ENCODE results near the gene MLANA.

Gene MLANA

DNA sequence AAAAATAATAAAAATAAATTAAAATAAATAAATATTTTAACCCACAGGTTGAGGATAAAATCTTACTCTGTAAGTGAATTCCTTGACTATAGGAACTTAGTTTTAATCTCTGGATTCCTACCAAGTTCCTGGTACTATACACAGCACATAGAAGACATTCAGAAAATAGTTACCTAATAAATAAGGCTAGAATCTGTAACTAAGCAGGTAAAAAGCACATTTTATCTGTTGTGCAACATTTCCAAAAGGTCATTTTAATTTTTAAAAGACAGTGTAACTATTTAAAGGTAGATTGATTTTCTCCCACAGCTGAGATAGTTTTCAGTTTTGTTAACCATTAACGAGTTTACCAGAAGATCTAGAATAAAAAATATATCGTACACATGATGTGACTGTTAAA, 47.8 kb downstream of the MLANA start:
- Histone ChIP-seq H3K4me3 (ENCODE audit: low read depth, low read length) (no peak overlapping the region), H3K36me3 (ENCODE audit: control insufficient read depth, insufficient read depth, low read length) (peaks cover 2% of the 10 kb centered on the region; the same call in 1 of the 2 replicates), H3K27ac (ENCODE audit: low read depth, low read length) (no peak overlapping the region)

DNA sequence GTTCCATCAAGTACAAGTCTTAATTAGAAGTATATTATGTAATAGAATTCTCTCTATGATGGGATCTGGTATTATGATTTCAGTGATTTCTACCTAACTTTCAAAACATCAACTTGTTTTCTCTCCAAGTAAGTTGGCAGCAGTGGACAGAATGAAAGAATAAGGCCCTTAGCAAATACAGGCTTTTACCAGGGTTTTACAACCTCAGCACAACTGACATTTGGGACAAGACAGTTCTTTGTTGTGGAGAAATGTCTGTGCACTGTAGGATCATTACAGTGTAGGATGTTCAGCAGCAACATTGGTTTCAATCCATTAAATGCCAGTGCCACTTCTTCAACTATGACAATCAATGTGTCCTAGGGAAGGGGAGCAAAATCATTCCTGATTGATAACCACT, 48.8 kb downstream of the MLANA start:
- H3K4me1 ChIP-seq (ENCODE audit: control insufficient read depth, insufficient read depth, low read length): peaks cover 13% of the 10 kb centered on the region; the same call in 1 of the 2 replicates
- no peaks in the 10 kb centered on the region for H3K27me3 ChIP-seq (ENCODE audit: control insufficient read depth, insufficient read depth, low read length)
- no peaks in the 10 kb centered on the region for H3K36me3 ChIP-seq (ENCODE audit: control insufficient read depth, insufficient read depth, low read length)
- H3K27ac ChIP-seq (ENCODE audit: low read depth, low read length): no peak overlapping the region
- no peak overlapping the region for H3K4me3 ChIP-seq (ENCODE audit: low read depth, low read length)
- H3K9ac ChIP-seq (ENCODE audit: low read depth, low read length): no peak overlapping the region
- H3K9me3 ChIP-seq (ENCODE audit: control insufficient read depth, insufficient read depth, low read length): no peaks in the 10 kb centered on the region

More for the DNA sequence above, 47.8 kb downstream of the MLANA start:
- no peak overlapping the region for H3K9ac ChIP-seq (ENCODE audit: low read depth, low read length)
- H3K27me3 ChIP-seq (ENCODE audit: control insufficient read depth, insufficient read depth, low read length): no peaks in the 10 kb centered on the region
- no peaks in the 10 kb centered on the region for H3K9me3 ChIP-seq (ENCODE audit: control insufficient read depth, insufficient read depth, low read length)
- H3K4me1 ChIP-seq (ENCODE audit: control insufficient read depth, insufficient read depth, low read length): peaks cover 13% of the 10 kb centered on the region; the same call in 1 of the 2 replicates

- Histone ChIP-seq H3K4me1 (ENCODE audit: control insufficient read depth, insufficient read depth, low read length) (peaks cover 8% of the 10 kb centered on the region; the same call in 1 of the 2 replicates), H3K9me3 (ENCODE audit: control insufficient read depth, insufficient read depth, low read length) (no peaks in the 10 kb centered on the region), H3K27ac (ENCODE audit: low read depth, low read length) (no peak overlapping the region), H3K4me3 (ENCODE audit: low read depth, low read length) (no peak overlapping the region), H3K36me3 (ENCODE audit: control insufficient read depth, insufficient read depth, low read length) (no peaks in the 10 kb centered on the region), H3K9ac (ENCODE audit: low read depth, low read length) (no peak overlapping the region), H3K27me3 (ENCODE audit: control insufficient read depth, insufficient read depth, low read length) (no peaks in the 10 kb centered on the region)
Measured at GRCh38 chr9:5941214-5941613, 50.5 kb downstream of the MLANA start.

DNA sequence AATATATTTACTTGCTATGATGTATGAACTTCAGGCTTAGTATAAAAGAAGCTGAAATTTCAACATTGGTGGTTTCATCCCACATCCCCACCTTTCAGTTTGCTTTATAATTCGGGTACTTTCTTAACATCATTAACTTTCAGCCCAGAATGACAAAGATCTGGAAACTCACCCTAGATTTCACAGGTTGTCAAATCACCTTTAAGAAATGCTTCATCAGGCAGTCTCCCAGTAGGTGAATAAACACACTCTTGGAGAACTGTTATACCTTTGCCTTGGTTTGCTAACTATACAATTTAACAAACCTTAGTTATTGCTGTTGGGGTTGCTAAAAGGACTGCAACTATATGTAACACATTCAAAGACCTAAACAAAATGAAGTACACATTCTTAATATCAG, 54.4 kb downstream of the MLANA start:
- H3K9me3 ChIP-seq (ENCODE audit: control insufficient read depth, insufficient read depth, low read length): no peaks in the 10 kb centered on the region
- H3K27ac ChIP-seq (ENCODE audit: low read depth, low read length): no peak overlapping the region
- no peak overlapping the region for H3K4me3 ChIP-seq (ENCODE audit: low read depth, low read length)
- no peak overlapping the region for H3K9ac ChIP-seq (ENCODE audit: low read depth, low read length)
- H3K36me3 ChIP-seq (ENCODE audit: control insufficient read depth, insufficient read depth, low read length): no peaks in the 10 kb centered on the region
- no peaks in the 10 kb centered on the region for H3K27me3 ChIP-seq (ENCODE audit: control insufficient read depth, insufficient read depth, low read length)
- peaks cover 15% of the 10 kb centered on the region for H3K4me1 ChIP-seq (ENCODE audit: control insufficient read depth, insufficient read depth, low read length)

GRCh38 chr9:5947912-5948311, 57.2 kb downstream of the MLANA start:
- H3K9me3 ChIP-seq (ENCODE audit: control insufficient read depth, insufficient read depth, low read length): no peaks in the 10 kb centered on the region
- H3K27ac ChIP-seq (ENCODE audit: low read depth, low read length): peak overlapping the region; percentile 40
- H3K27me3 ChIP-seq (ENCODE audit: control insufficient read depth, insufficient read depth, low read length): no peaks in the 10 kb centered on the region
- 0 out of 2 replicates have a peak overlapping the region, but pooled peaks have one; percentile 44 for H3K9ac ChIP-seq (ENCODE audit: low read depth, low read length)
- no peaks in the 10 kb centered on the region for H3K36me3 ChIP-seq (ENCODE audit: control insufficient read depth, insufficient read depth, low read length)
- H3K4me3 ChIP-seq (ENCODE audit: low read depth, low read length): peak overlapping the region; percentile 27; the same call in 1 of the 2 replicates
- H3K4me1 ChIP-seq (ENCODE audit: control insufficient read depth, insufficient read depth, low read length): peaks cover 8% of the 10 kb centered on the region

GRCh38 chr9:5949103-5949699, 58.5 kb downstream of the MLANA start:
- Histone ChIP-seq H3K4me1 (ENCODE audit: control insufficient read depth, insufficient read depth, low read length) (peaks cover 8% of the 10 kb centered on the region), H3K9ac (ENCODE audit: low read depth, low read length) (no peak overlapping the region), H3K27ac (ENCODE audit: low read depth, low read length) (no peak overlapping the region), H3K27me3 (ENCODE audit: control insufficient read depth, insufficient read depth, low read length) (no peaks in the 10 kb centered on the region), H3K9me3 (ENCODE audit: control insufficient read depth, insufficient read depth, low read length) (no peaks in the 10 kb centered on the region), H3K36me3 (ENCODE audit: control insufficient read depth, insufficient read depth, low read length) (no peaks in the 10 kb centered on the region), H3K4me3 (ENCODE audit: low read depth, low read length) (no peak overlapping the region)

DNA sequence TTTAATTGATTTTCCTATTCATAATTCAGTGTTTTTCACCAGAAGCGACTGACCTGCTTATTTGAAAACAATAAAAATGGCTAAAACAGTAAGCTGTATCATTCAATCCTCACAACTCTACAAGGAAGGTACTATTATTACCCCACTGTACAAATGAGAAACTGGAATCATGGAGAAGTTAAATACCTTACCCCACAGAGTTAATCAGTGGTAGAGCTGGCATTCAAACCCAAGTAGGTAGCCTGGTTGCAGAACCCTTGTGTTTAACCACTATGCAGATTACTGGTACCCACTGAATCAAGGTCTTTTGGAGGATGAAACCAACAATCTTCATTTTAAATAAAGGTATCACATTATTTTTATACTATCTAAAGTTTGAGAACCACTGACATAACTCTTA, 59.6 kb downstream of the MLANA start:
- H3K36me3 ChIP-seq (ENCODE audit: control insufficient read depth, insufficient read depth, low read length): no peaks in the 10 kb centered on the region
- no peak overlapping the region for H3K9ac ChIP-seq (ENCODE audit: low read depth, low read length)
- no peak overlapping the region for H3K4me3 ChIP-seq (ENCODE audit: low read depth, low read length)
- H3K9me3 ChIP-seq (ENCODE audit: control insufficient read depth, insufficient read depth, low read length): no peaks in the 10 kb centered on the region
- H3K27me3 ChIP-seq (ENCODE audit: control insufficient read depth, insufficient read depth, low read length): no peaks in the 10 kb centered on the region
- H3K4me1 ChIP-seq (ENCODE audit: control insufficient read depth, insufficient read depth, low read length): peaks cover 8% of the 10 kb centered on the region
- H3K27ac ChIP-seq (ENCODE audit: low read depth, low read length): no peak overlapping the region

- Histone ChIP-seq H3K27me3 (ENCODE audit: control insufficient read depth, insufficient read depth, low read length) (no peaks in the 10 kb centered on the region), H3K9ac (ENCODE audit: low read depth, low read length) (no peak overlapping the region), H3K9me3 (ENCODE audit: control insufficient read depth, insufficient read depth, low read length) (no peaks in the 10 kb centered on the region), H3K4me3 (ENCODE audit: low read depth, low read length) (no peak overlapping the region), H3K4me1 (ENCODE audit: control insufficient read depth, insufficient read depth, low read length) (peaks cover 8% of the 10 kb centered on the region), H3K27ac (ENCODE audit: low read depth, low read length) (no peak overlapping the region), H3K36me3 (ENCODE audit: control insufficient read depth, insufficient read depth, low read length) (no peaks in the 10 kb centered on the region)
Measured at GRCh38 chr9:5951686-5952211, 61.1 kb downstream of the MLANA start.

- Histone ChIP-seq H3K9ac (ENCODE audit: low read depth, low read length) (no peak overlapping the region), H3K4me1 (ENCODE audit: control insufficient read depth, insufficient read depth, low read length) (peaks cover 7% of the 10 kb centered on the region; the same call in 1 of the 2 replicates), H3K4me3 (ENCODE audit: low read depth, low read length) (no peak overlapping the region), H3K27me3 (ENCODE audit: control insufficient read depth, insufficient read depth, low read length) (no peaks in the 10 kb centered on the region), H3K27ac (ENCODE audit: low read depth, low read length) (no peak overlapping the region), H3K36me3 (ENCODE audit: control insufficient read depth, insufficient read depth, low read length) (no peaks in the 10 kb centered on the region), H3K9me3 (ENCODE audit: control insufficient read depth, insufficient read depth, low read length) (no peaks in the 10 kb centered on the region)
Measured at GRCh38 chr9:5953743-5954707, 63.3 kb downstream of the MLANA start.

DNA sequence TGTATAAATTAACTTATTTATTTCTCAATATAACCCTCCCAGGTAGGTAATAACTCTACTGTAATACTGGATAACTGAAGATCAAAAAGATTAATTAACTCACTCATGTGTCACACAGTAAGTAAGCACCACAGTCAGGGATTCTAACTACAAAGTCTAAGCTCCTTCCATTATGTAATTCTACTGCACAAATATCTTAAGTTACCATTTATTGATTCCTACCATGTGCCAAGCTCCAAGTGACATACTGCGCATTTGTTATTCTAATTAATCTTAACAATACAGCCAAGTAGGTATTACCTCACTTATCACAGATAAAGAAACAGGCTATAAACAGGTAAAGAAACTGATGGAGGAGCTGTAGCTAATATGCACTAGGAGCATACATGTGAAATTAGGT, 66.5 kb downstream of the MLANA start:
- Histone ChIP-seq H3K4me1 (ENCODE audit: control insufficient read depth, insufficient read depth, low read length) (peaks cover 7% of the 10 kb centered on the region; the same call in 1 of the 2 replicates), H3K9ac (ENCODE audit: low read depth, low read length) (no peak overlapping the region), H3K27me3 (ENCODE audit: control insufficient read depth, insufficient read depth, low read length) (no peaks in the 10 kb centered on the region), H3K27ac (ENCODE audit: low read depth, low read length) (no peak overlapping the region), H3K4me3 (ENCODE audit: low read depth, low read length) (no peak overlapping the region), H3K9me3 (ENCODE audit: control insufficient read depth, insufficient read depth, low read length) (no peaks in the 10 kb centered on the region), H3K36me3 (ENCODE audit: control insufficient read depth, insufficient read depth, low read length) (no peaks in the 10 kb centered on the region)

DNA sequence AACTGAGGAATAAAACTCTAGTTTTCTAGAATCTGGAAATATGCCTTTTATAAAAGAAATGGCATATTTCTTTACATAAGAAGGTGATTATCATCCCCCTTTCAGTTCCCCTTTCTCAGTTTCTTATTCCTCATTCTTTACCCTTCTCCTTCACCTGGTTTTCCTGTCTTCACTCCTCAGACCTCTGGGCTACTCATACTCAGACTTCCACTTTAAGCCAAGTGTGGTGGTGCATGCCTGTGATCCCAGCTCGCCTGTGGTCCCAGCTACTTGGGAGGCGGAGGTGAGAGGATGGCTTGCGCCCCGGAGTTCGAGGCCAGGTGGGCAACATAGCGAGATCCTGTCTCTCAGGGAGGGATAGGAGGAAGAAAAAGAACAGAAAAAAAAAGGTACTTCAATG, 67.6 kb downstream of the MLANA start:
- peaks cover 7% of the 10 kb centered on the region; the same call in 1 of the 2 replicates for H3K4me1 ChIP-seq (ENCODE audit: control insufficient read depth, insufficient read depth, low read length)
- no peaks in the 10 kb centered on the region for H3K27me3 ChIP-seq (ENCODE audit: control insufficient read depth, insufficient read depth, low read length)
- H3K4me3 ChIP-seq (ENCODE audit: low read depth, low read length): no peak overlapping the region
- no peak overlapping the region for H3K9ac ChIP-seq (ENCODE audit: low read depth, low read length)
- H3K27ac ChIP-seq (ENCODE audit: low read depth, low read length): no peak overlapping the region
- H3K36me3 ChIP-seq (ENCODE audit: control insufficient read depth, insufficient read depth, low read length): no peaks in the 10 kb centered on the region
- H3K9me3 ChIP-seq (ENCODE audit: control insufficient read depth, insufficient read depth, low read length): no peaks in the 10 kb centered on the region

All from HUES48 (cell line).